Neural cell (in vitro differentiated cells): ENCODE measurements around the gene DCUN1D2.

ENCODE experiments used
- EP300 ChIP-seq: fragments of 450-650 bp; conservative IDR thresholded peaks from 2 replicates; pipeline ENCODE4 v1.6.1; 2014; ENCODE audit warnings: antibody characterized with exemption, mild to moderate bottlenecking, moderate library complexity; ENCODE audit not compliant: poor library complexity, severe bottlenecking
- MXI1 ChIP-seq: fragments of 450-650 bp; conservative IDR thresholded peaks from 2 replicates; pipeline ENCODE4 v1.6.1; 2014; ENCODE audit warnings: antibody characterized with exemption, mild to moderate bottlenecking; ENCODE audit not compliant: poor library complexity, severe bottlenecking
- TF ChIP-seq, protein P1 (sequence below): fragments of 450-650 bp; IDR thresholded peaks from 2 replicates; pipeline ENCODE4 v1.5.1; 2014; ENCODE audit warnings: antibody characterized with exemption, mild to moderate bottlenecking, moderate library complexity; ENCODE audit not compliant: poor library complexity, severe bottlenecking

GRCh38 chr13:113527272-113527958 lies 36.9 kb upstream of the DCUN1D2 start:
- TF ChIP-seq, protein P1, sequence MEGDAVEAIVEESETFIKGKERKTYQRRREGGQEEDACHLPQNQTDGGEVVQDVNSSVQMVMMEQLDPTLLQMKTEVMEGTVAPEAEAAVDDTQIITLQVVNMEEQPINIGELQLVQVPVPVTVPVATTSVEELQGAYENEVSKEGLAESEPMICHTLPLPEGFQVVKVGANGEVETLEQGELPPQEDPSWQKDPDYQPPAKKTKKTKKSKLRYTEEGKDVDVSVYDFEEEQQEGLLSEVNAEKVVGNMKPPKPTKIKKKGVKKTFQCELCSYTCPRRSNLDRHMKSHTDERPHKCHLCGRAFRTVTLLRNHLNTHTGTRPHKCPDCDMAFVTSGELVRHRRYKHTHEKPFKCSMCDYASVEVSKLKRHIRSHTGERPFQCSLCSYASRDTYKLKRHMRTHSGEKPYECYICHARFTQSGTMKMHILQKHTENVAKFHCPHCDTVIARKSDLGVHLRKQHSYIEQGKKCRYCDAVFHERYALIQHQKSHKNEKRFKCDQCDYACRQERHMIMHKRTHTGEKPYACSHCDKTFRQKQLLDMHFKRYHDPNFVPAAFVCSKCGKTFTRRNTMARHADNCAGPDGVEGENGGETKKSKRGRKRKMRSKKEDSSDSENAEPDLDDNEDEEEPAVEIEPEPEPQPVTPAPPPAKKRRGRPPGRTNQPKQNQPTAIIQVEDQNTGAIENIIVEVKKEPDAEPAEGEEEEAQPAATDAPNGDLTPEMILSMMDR = no peak
- no peak for TF ChIP-seq MXI1
- TF ChIP-seq EP300 = no peak
